Stimulated activated CD4-positive, alpha-beta T cell treated with anti-CD3 and anti-CD28 coated beads, Interleukin-1b, Interleukin-23, amount 100 ng/mL, for 4 hours (primary cell): ENCODE results near the gene GALNT18.
"Not testable (repeated sequence)": the region's sequence is repeated elsewhere in the genome, so short reads cannot be mapped to it uniquely, and the experiment has no call there.

ENCODE experiments used
- DNase-seq, 2 donors: peaks; one replicate each; pipeline ENCODE4 v3.0.0-alpha.2; 2020; ENCODE audit warnings: low read depth in 2 of 2

GALNT18 gene

GRCh38 chr11:11463405-11463804, 158.4 kb downstream of the GALNT18 start:
- no peak for DNase-seq

DNA sequence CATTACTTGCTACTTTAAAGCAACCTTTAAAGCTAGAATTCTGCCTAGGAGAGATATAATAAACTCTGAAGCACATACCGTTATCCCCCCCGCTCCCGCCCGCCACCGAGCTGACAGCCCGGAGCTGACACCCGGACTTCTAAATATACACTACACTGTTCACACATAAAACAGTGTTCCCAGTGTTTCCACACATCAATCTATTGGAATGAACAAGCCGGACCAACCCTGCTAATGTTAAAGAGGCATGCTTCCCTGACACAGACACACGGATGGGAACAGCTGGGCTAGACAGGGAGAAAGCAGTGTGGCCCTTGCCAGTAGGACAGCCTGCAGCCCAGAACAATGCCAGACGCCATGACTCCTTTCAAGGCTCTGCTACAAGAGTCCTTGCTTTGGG, 160.3 kb downstream of the GALNT18 start:
- no peak for DNase-seq

- no peak for DNase-seq
Measured at GRCh38 chr11:11459578-11459977, 162.2 kb downstream of the GALNT18 start.

GRCh38 chr11:11458485-11458884, 163.3 kb downstream of the GALNT18 start:
- no peak for DNase-seq

DNA sequence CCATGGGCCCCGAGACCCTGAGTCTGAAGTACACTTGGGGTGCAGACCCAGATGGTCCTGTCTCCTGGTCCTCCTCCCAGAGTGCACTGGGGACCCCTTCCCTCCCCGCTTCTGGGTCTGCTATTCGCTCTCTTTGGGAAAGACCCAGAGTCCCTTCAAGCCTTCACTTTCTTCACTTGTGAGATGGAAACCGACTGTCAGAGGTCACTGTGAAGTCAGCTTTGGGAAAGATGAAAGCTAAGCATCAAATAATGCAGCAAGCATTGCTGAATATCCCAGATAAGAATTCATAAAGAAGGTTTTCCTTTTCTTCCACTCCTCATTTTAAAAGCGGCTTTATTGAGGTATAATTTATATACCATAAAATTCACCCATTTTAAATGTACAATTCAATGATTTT, 163.8 kb downstream of the GALNT18 start:
- DNase-seq, result no peak

DNA sequence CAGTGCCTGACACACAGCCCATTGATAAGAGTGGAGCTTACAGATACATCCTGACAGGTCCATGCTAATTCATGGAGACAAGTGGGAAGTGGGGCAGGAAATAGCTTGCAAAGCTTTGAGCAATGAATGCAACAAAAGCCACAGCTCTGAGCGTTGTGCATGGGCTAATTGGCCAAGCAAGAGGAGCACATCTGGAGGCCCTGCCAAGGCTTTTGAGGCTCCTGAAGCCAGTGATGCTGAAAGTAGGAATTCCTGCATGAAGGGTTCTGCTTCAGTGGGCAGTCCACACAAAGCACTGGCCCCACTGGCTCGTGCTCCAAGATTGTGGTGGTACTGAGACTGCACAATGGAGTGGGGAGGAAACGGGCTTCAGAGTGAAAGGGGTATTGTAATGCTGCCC, 164.9 kb downstream of the GALNT18 start:
- no peak for DNase-seq

GRCh38 chr11:11454671-11455223, 167.1 kb downstream of the GALNT18 start:
- DNase-seq, result no peak

GRCh38 chr11:11451501-11452005, 170.3 kb downstream of the GALNT18 start:
- no peak for DNase-seq

GRCh38 chr11:11450744-11451362, 171.0 kb downstream of the GALNT18 start:
- DNase-seq, result no peak

- DNase-seq, result no peak
Measured at GRCh38 chr11:11449327-11449726, 172.5 kb downstream of the GALNT18 start.

DNA sequence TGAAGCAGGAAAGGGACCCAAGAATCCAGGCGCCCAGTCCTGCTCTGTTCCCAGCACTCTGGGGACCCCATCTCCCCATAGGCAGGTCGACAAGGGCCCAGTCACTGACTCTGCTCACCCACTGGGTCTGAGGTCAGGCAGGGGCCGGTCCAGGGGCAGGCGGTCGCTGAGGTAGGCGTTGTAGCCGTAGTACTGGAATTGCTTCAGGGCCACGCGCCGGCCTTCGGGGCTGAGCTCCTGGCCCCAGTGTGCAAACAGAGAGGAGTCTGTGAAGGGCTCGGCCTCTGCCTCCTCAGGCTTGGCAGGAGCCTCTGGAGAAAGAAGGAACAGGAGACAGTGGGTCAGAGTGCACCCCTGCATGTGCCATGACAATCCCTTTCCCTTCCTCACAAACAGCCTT, 173.2 kb downstream of the GALNT18 start:
- no peak for DNase-seq

- not testable (repeated sequence) for DNase-seq
Measured at GRCh38 chr11:11447601-11448000, 174.2 kb downstream of the GALNT18 start.

GRCh38 chr11:11446967-11447366, 174.8 kb downstream of the GALNT18 start:
- DNase-seq, result no peak

DNA sequence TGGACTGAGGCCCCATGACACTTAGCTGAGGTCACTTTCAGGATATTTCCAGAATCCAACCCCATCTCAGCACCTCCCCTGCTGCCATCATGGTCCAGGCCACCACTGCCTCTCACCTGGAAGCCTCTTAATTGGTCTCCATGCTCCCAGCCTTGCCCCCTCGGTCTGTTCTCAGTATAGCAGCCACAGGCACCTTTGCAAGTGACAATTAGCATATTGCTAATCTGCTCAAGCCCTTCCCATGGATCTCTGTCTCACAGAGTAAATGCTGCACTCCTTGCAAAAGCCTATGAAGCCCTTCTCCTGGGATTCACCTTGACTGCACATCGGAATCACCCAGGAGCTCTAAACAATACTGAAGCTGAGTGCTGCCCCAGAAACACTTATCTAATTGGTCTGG, 175.2 kb downstream of the GALNT18 start:
- no peak for DNase-seq

- DNase-seq, result no peak
Measured at GRCh38 chr11:11445441-11446185, 176.2 kb downstream of the GALNT18 start.

GRCh38 chr11:11444804-11445131, 177.0 kb downstream of the GALNT18 start:
- no peak for DNase-seq

DNA sequence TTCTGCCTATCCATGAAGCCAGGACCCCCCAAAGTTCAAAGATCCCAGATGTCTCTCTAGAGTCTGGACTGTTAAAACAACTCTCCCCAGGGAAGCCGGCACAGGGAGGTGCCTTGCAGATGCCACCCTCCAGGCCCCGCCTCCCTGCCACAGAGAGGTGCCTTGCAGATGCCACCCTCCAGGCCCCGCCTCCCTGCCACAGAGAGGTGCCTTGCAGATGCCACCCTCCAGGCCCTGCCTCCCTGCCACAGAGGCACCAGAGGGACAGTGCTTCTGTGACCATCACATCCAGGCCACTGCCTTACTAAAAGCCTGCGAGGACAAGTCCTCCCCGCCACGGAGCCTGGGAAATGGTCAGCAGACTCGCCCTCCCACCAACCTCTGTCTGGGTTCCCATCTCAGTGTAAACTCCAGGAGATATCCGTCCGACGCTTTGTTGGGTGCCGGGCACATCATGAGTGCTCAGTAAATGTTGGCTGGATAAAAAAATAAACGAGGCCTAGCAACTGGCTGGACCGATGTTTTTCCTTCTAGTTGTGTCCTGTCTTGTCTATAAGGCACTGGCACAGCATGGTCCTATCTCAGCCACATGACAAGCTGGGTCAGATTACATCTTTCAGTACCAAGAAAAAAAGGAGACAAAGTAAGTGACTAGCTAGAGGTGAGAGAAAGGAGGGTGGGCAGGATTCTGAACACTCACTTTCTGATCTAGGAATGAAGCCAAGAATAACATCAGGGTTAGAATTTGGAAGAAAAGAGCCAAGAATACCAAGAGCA, 177.6 kb downstream of the GALNT18 start:
- no peak for DNase-seq

DNA sequence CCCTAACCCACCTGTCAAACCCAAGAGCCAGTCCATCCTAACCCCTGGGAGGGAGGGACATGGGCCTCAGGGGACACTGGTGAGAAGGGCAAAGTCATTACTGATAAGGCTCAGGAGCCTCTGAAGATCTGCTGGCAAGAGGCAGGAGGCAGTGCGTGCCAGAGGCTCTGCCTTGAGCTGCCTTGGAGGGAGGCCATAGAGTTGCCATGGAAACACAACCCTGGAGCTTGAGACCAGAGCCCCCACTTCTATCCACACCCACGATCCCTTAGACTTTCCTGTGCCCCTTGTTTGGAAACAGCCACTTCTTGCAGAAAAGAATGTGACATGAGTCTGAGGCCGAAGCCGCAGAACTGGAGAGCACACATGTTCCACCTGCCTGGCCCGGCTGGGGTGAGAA, 179.0 kb downstream of the GALNT18 start:
- no peak for DNase-seq

- no peak for DNase-seq
Measured at GRCh38 chr11:11441516-11441915, 180.3 kb downstream of the GALNT18 start.

GRCh38 chr11:11441091-11441490, 180.7 kb downstream of the GALNT18 start:
- DNase-seq, result no peak

- DNase-seq, result no peak
Measured at GRCh38 chr11:11440144-11440543, 181.7 kb downstream of the GALNT18 start.

DNA sequence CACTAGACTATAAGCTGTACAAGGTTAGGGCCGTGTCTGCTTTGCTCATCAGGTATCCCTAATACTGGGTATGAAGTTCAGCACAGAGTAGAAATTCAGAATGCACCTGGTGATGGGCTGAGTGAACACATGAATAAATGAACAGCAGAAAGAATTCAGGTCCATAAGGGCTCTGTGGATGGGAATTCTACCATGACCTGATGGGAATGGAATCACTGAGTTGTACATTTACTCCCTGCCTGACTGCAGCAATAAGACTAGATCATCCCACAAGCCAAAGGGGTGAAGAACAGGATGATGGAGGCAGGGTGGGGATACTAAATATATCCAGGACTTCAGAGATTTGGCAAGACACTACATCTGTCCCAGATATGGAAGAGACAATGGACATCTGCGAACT, 182.2 kb downstream of the GALNT18 start:
- DNase-seq, result no peak
